Measurements from ENCODE around the gene ASPG.

DNA sequence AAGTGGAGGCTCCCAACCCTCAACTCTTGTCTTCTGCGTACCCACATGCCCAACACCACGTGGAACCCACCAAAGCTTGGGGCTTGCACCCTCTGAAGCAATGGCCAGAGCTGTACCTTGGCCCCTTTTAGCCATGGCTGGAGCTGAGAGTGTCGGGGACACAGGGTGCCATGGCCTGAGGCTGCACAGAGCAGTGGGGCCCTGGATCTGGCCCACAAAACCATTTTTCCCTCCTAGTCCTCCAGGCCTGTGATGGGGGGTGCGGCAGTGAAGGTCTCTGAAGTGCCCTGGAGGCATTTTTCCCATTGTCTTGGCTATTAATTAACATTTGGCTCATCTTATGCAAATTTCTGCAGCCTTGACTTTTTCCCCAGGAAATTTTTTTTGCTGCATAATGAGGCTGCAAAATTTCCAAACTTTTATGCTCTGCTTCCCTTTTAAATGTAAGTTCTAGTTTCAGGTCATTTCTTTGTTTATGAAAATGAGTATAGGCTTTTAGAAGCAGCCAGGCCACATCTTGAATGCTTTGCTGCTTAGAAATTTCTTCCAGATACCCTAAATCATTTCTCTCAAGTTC is 18.7 kb upstream of the ASPG start:
- TF ChIP-seq, protein P1, sequence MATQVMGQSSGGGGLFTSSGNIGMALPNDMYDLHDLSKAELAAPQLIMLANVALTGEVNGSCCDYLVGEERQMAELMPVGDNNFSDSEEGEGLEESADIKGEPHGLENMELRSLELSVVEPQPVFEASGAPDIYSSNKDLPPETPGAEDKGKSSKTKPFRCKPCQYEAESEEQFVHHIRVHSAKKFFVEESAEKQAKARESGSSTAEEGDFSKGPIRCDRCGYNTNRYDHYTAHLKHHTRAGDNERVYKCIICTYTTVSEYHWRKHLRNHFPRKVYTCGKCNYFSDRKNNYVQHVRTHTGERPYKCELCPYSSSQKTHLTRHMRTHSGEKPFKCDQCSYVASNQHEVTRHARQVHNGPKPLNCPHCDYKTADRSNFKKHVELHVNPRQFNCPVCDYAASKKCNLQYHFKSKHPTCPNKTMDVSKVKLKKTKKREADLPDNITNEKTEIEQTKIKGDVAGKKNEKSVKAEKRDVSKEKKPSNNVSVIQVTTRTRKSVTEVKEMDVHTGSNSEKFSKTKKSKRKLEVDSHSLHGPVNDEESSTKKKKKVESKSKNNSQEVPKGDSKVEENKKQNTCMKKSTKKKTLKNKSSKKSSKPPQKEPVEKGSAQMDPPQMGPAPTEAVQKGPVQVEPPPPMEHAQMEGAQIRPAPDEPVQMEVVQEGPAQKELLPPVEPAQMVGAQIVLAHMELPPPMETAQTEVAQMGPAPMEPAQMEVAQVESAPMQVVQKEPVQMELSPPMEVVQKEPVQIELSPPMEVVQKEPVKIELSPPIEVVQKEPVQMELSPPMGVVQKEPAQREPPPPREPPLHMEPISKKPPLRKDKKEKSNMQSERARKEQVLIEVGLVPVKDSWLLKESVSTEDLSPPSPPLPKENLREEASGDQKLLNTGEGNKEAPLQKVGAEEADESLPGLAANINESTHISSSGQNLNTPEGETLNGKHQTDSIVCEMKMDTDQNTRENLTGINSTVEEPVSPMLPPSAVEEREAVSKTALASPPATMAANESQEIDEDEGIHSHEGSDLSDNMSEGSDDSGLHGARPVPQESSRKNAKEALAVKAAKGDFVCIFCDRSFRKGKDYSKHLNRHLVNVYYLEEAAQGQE (IDR thresholded peaks at IDR 0.05; ENCODE audit: borderline replicate concordance): no peak
- no peak for TF ChIP-seq POLR2AphosphoS5 (IDR thresholded peaks at IDR 0.05)
- TF ChIP-seq CTCF (IDR thresholded peaks at IDR 0.05; ENCODE audit: poor library complexity, severe bottlenecking): no peak
- no peak for TF ChIP-seq EP300 (conservative IDR thresholded peaks at IDR 0.05; ENCODE audit: poor library complexity, severe bottlenecking)

Data from neural cell (in vitro differentiated cells).